B cell (primary cell): ENCODE measurements around the gene MYG1. TPM values are rescaled to one million over a fixed set of nuclear protein-coding genes. Genes with fewer than 3 reads are reported as not detected.

ENCODE experiments used
- ATAC-seq: fragments of 200-7000 bp; cut with Tn5 transposase; one replicate; pipeline ENCODE4 v1.10.0; 2021; ENCODE audit warnings: low read depth, mild to moderate bottlenecking, moderate number of reproducible peaks, moderate library complexity
- CTCF ChIA-PET: fragments of 350-600 bp; sonication (Branson Sonifier 250); formaldehyde crosslinking; loops from one replicate; lab custom pipeline; 2021; ENCODE audit warnings: antibody characterized with exemption, inconsistent platforms; lab: Charles Lee
- POLR2A ChIA-PET: fragments of 350-600 bp; sonication (Branson Sonifier 250); formaldehyde crosslinking; loops from one replicate; lab custom pipeline; 2021; ENCODE audit warnings: antibody characterized with exemption; lab: Charles Lee
- DNase-seq: peaks from one replicate; pipeline ENCODE4 v3.0.0; 2013
- H2AFZ ChIP-seq: 2 replicates; pipeline ENCODE4 v1.6.1; 2012; ENCODE audit warnings: mild to moderate bottlenecking, low read depth, low read length; ENCODE audit not compliant: insufficient read depth, poor library complexity, severe bottlenecking
- H3K27ac ChIP-seq, 2 donors: 1 replicate in 1 of 2; 2 replicates in 1 of 2; pipeline ENCODE4 v1.5.1; 2012 to 2013; ENCODE audit warnings: low read length in 2 of 2, mild to moderate bottlenecking in 2 of 2, moderate library complexity in 1 of 2
- H3K27me3 ChIP-seq, 4 experiments: fragments of 200-600 bp in 1 of 4; sonication (generic) in 1 of 4; replicated peaks in 1 of 4; 1 replicate in 2 of 4; 2 replicates in 2 of 4; pipeline versions ENCODE4 v1.6.1 to v1.7.0; 2013 to 2016; ENCODE audit warnings: low read length in 3 of 4, mild to moderate bottlenecking in 2 of 4, mixed read lengths in 1 of 4, moderate library complexity in 1 of 4; ENCODE audit not compliant: insufficient read depth in 4 of 4, control insufficient read depth in 3 of 4; ENCODE audit errors: control extremely low read depth in 1 of 4
- H3K36me3 ChIP-seq, 2 experiments: replicated peaks in 1 of 2; 1 replicate in 1 of 2; 2 replicates in 1 of 2; pipeline versions ENCODE4 v1.6.1 to v1.7.1; 2013; ENCODE audit warnings: low read length in 1 of 2; ENCODE audit not compliant: insufficient read depth in 2 of 2, control insufficient read depth in 1 of 2; ENCODE audit errors: control extremely low read depth in 1 of 2, extremely low read depth in 1 of 2
- H3K4me1 ChIP-seq, 2 donors: fragments of 200-600 bp in 1 of 2; sonication (generic) in 1 of 2; 1 replicate in 1 of 2; 2 replicates in 1 of 2; pipeline versions ENCODE4 v1.5.1 to v1.6.1; 2013 to 2017; ENCODE audit warnings: low read length in 2 of 2; ENCODE audit not compliant: control insufficient read depth in 2 of 2, insufficient read depth in 2 of 2
- H3K4me2 ChIP-seq: replicated peaks from 2 replicates; pipeline ENCODE3; 2012; ENCODE audit warnings: mild to moderate bottlenecking, low read depth, low read length; ENCODE audit not compliant: poor library complexity, severe bottlenecking
- H3K4me3 ChIP-seq, 5 experiments: fragments of 200-600 bp in 1 of 5; sonication (generic) in 1 of 5; 1 replicate in 3 of 5; 2 replicates in 2 of 5; pipeline versions ENCODE4 v1.5.1 to v1.7.0; 2011 to 2016; ENCODE audit warnings: low read length in 4 of 5, mild to moderate bottlenecking in 4 of 5, low read depth in 2 of 5, control low read depth in 1 of 5, moderate library complexity in 1 of 5; ENCODE audit not compliant: insufficient read depth in 1 of 5; ENCODE audit errors: control extremely low read depth in 1 of 5, extremely low read depth in 1 of 5
- H3K79me2 ChIP-seq: fragments of 200-600 bp; sonication (generic); one replicate; pipeline ENCODE4 v1.6.0; 2016; ENCODE audit warnings: low read length; ENCODE audit not compliant: control insufficient read depth, insufficient read depth
- H3K9ac ChIP-seq: fragments of 200-600 bp; sonication (generic); 2 replicates; pipeline ENCODE4 v1.6.1; 2017; ENCODE audit warnings: mild to moderate bottlenecking, low read length, moderate library complexity
- H3K9me3 ChIP-seq, 3 donors: one replicate each; pipeline versions ENCODE4 v1.6.1 to v1.7.1; 2013; ENCODE audit warnings: low read length in 2 of 3; ENCODE audit not compliant: control insufficient read depth in 2 of 3, insufficient read depth in 1 of 3; ENCODE audit errors: control extremely low read depth in 1 of 3
- H4K20me1 ChIP-seq: 2 replicates; pipeline ENCODE4 v1.6.0; 2012; ENCODE audit warnings: mild to moderate bottlenecking, low read length; ENCODE audit not compliant: insufficient read depth, control insufficient read depth, poor library complexity, severe bottlenecking
- H3K27ac Mint-ChIP-seq: one replicate; pipeline ENCODE4 v1.8.0; 2021; ENCODE audit warnings: mixed read lengths
- H3K27me3 Mint-ChIP-seq: one replicate; pipeline ENCODE4 v1.8.0; 2021; ENCODE audit warnings: mixed read lengths
- H3K4me1 Mint-ChIP-seq: one replicate; pipeline ENCODE4 v1.8.0; 2021; ENCODE audit warnings: mixed read lengths
- H3K4me3 Mint-ChIP-seq: one replicate; pipeline ENCODE4 v1.8.0; 2021; ENCODE audit warnings: mixed read lengths
- H3K9me3 Mint-ChIP-seq: one replicate; pipeline ENCODE4 v1.8.0; 2022; ENCODE audit warnings: mixed read lengths; ENCODE audit not compliant: insufficient read depth
- CTCF ChIP-seq: fragments of 200-600 bp; IDR thresholded peaks from one replicate; pipeline ENCODE4 v1.8.0; 2022; ENCODE audit warnings: antibody characterized with exemption, mild to moderate bottlenecking
- EZH2 ChIP-seq: IDR thresholded peaks from 2 replicates; pipeline ENCODE4 v1.6.1; 2012; ENCODE audit warnings: borderline replicate concordance, low read depth, mild to moderate bottlenecking, moderate library complexity, low read length; ENCODE audit not compliant: insufficient read depth, poor library complexity, severe bottlenecking
- WGBS: methylation state at CpG from one replicate; pipeline ENCODE4 v1.1.5; 2013; ENCODE audit warnings: missing lambda C conversion rate; ENCODE audit not compliant: insufficient coverage; 5-methylcytosine and 5-hydroxymethylcytosine counted together
- intact Hi-C: fragments of 100-400 bp; cut with micrococcal nuclease; formaldehyde crosslinking; loops from one replicate; pipeline ENCODE4 v1.10.0; 2022
- polyA plus RNA-seq: library from polyadenylated mRNA; depleted of rRNA; stranded (reverse); fragments of >200 nt; gene quantifications from 2 replicates; pipeline ENCODE4 v1.2.3, GENCODE V29; 2012
- total RNA-seq, 2 donors: library from RNA; stranded (reverse); fragments of 120-200 nt in 1 of 2; gene quantifications; 1 replicate in 1 of 2; 2 replicates in 1 of 2; pipeline versions ENCODE4 v1.2.3 to v1.2.4, GENCODE V29; 2013 to 2022

Gene MYG1
- total and polyA plus RNA-seq, 2 donors (not counting 1 experiment from before 2014, with no cell fraction given), result 46.4 to 48.4 TPM

- no peaks in the 10 kb centered on the region for H3K27me3 ChIP-seq
- no peak overlapping the region for H3K27ac ChIP-seq
- H3K9ac ChIP-seq, result no peak overlapping the region
- H3K9me3 Mint-ChIP-seq, result no peaks in the 10 kb centered on the region
- TF ChIP-seq EZH2 (no peak), CTCF (no peak)
- no peak overlapping the region for H3K27ac Mint-ChIP-seq
- H3K4me3 Mint-ChIP-seq, result no peak overlapping the region
- H3K4me3 ChIP-seq, result no peak overlapping the region
- H2AFZ ChIP-seq, result no peak overlapping the region
- no peaks in the 10 kb centered on the region for H3K36me3 ChIP-seq
- no peaks in the 10 kb centered on the region for H3K27me3 Mint-ChIP-seq
- ChIA-PET CTCF (interaction anchor here (0.8 to 24.0 kb wide), 8 partner anchors 8 to 142 kb away, joined by 3 to 721 read pairs (median 4); partner anchors contain the start of genes AAAS, ITGB7 and MYG1), POLR2A (no interaction called here)
- intact Hi-C loops, result no loop called here
- no peak for ATAC-seq
- H3K4me1 ChIP-seq, result no peaks in the 10 kb centered on the region
- H3K79me2 ChIP-seq, result no peaks in the 10 kb centered on the region
- 94% methylated on average over 3 of the region's 3 CpGs for WGBS
- no peak for DNase-seq
- H3K9me3 ChIP-seq, result no peaks in the 10 kb centered on the region
- no peaks in the 10 kb centered on the region for H3K4me1 Mint-ChIP-seq
- no peaks in the 10 kb centered on the region for H4K20me1 ChIP-seq
- no peak overlapping the region for H3K4me2 ChIP-seq
These were observed 20.1 kb upstream of the MYG1 start for GRCh38 chr12:53279283-53279869.

GRCh38 chr12:53279888-53280498, 19.5 kb upstream of the MYG1 start:
- Histone ChIP-seq H3K4me3 (no peak overlapping the region), H4K20me1 (no peaks in the 10 kb centered on the region), H3K9me3 (no peaks in the 10 kb centered on the region), H3K9ac (no peak overlapping the region), H2AFZ (no peak overlapping the region), H3K27me3 (no peaks in the 10 kb centered on the region), H3K4me1 (no peaks in the 10 kb centered on the region), H3K4me2 (no peak overlapping the region), H3K36me3 (no peaks in the 10 kb centered on the region), H3K27ac (no peak overlapping the region), H3K79me2 (no peaks in the 10 kb centered on the region)
- 100% methylated on average over 2 of the region's 9 CpGs for WGBS
- TF ChIP-seq CTCF (no peak), EZH2 (no peak)
- Mint-ChIP-seq H3K27me3 (no peaks in the 10 kb centered on the region), H3K4me3 (no peak overlapping the region), H3K9me3 (no peaks in the 10 kb centered on the region), H3K27ac (no peak overlapping the region), H3K4me1 (no peaks in the 10 kb centered on the region)
- intact Hi-C loops, result no loop called here
- POLR2A ChIA-PET, result interaction anchor here (0.7 kb wide), 1 partner anchor 15 kb away, joined by 6 read pairs; no protein-coding TSS in a partner anchor
- no peak for DNase-seq
- no peak for ATAC-seq
- CTCF ChIA-PET, result interaction anchor here (0.8 to 24.0 kb wide), 7 partner anchors 8 to 141 kb away, joined by 3 to 721 read pairs (median 4); partner anchors contain the start of genes AAAS, ITGB7 and MYG1
